ENCODE results near the gene FHL1.

Gene FHL1

DNA sequence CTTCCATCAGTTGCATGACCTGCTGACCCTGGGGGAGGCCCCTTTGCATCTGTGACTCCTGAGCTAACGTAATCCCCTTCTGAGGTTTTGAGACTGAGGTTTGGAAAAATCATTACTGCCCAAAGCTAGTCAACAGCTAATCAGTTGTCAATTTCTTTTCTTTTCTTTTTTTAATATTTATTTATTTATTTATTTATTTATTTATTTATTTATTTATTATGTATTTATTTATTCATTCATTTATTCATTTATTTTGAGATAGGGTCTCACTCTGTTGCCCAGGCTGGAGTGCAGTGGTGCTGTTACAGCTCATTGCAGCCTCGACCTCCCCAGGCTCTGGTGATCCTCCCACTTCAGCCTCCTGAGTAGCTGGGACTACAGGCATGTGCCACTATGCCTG lies 25.1 kb upstream of the FHL1 start:
- no peaks in the 10 kb centered on the region for H3K4me1 ChIP-seq (ENCODE audit: insufficient read depth, poor library complexity, severe bottlenecking)
- DNase-seq (ENCODE audit: low spot score) (no peak), ATAC-seq (ENCODE audit: low read depth) (no peak)
- TF ChIP-seq, protein P1, sequence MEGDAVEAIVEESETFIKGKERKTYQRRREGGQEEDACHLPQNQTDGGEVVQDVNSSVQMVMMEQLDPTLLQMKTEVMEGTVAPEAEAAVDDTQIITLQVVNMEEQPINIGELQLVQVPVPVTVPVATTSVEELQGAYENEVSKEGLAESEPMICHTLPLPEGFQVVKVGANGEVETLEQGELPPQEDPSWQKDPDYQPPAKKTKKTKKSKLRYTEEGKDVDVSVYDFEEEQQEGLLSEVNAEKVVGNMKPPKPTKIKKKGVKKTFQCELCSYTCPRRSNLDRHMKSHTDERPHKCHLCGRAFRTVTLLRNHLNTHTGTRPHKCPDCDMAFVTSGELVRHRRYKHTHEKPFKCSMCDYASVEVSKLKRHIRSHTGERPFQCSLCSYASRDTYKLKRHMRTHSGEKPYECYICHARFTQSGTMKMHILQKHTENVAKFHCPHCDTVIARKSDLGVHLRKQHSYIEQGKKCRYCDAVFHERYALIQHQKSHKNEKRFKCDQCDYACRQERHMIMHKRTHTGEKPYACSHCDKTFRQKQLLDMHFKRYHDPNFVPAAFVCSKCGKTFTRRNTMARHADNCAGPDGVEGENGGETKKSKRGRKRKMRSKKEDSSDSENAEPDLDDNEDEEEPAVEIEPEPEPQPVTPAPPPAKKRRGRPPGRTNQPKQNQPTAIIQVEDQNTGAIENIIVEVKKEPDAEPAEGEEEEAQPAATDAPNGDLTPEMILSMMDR (IDR thresholded peaks at IDR 0.05; ENCODE audit: poor library complexity, severe bottlenecking) = no peak
- H3K27me3 ChIP-seq (ENCODE audit: insufficient read depth, poor library complexity, severe bottlenecking) = no peaks in the 10 kb centered on the region
- no peak overlapping the region for H3K27ac ChIP-seq (ENCODE audit: poor library complexity, severe bottlenecking)
- no peak overlapping the region for H3K4me3 ChIP-seq (ENCODE audit: severe bottlenecking)
- H3K36me3 ChIP-seq (ENCODE audit: low read depth) = no peaks in the 10 kb centered on the region
- no peaks in the 10 kb centered on the region for H3K9me3 ChIP-seq (ENCODE audit: severe bottlenecking)

DNA sequence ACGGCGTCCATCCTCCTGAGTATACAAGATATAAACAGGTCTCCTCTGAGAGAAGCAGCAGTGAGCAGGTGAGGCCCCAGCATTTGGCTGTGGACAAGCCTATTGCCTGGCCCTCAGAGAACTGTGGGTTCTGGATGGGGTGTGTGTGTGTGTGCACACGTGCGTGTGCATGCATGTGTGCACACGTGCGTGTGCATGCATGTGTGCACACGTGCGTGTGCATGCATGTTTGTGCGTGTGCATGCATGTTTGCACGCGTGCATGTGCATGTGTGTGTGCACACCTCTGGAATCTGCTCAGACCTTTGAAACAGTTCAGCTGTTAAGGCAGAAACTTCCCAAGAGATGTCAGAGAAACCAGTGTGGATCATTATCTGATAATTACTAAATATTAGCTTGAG lies 22.2 kb upstream of the FHL1 start:
- Histone ChIP-seq H3K4me3 (ENCODE audit: severe bottlenecking) (no peak overlapping the region), H3K27ac (ENCODE audit: poor library complexity, severe bottlenecking) (no peak overlapping the region), H3K4me1 (ENCODE audit: insufficient read depth, poor library complexity, severe bottlenecking) (no peaks in the 10 kb centered on the region), H3K27me3 (ENCODE audit: insufficient read depth, poor library complexity, severe bottlenecking) (no peaks in the 10 kb centered on the region), H3K36me3 (ENCODE audit: low read depth) (no peaks in the 10 kb centered on the region), H3K9me3 (ENCODE audit: severe bottlenecking) (no peaks in the 10 kb centered on the region)
- DNase-seq (ENCODE audit: low spot score) (no peak), ATAC-seq (ENCODE audit: low read depth) (no peak)
- TF ChIP-seq, protein P1 (IDR thresholded peaks at IDR 0.05; ENCODE audit: poor library complexity, severe bottlenecking) = no peak

DNA sequence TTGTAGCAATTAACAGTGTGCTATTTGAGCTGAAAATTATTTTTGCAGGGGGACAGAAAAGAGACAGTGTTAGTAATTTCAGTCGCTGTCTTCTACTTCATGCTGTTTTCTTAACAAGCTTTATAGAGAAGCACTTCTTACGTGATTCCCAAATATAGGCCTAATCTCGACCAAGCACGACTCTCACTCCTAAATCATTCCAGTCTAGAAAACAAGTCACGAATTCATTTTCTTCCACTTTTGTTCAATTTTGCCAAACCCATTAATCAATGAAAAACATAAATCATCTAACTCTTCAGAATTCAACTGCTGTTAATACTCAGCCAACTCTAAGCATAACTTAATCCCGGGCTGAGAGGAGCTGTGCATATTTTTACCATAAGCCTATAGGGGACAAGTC lies 21.0 kb upstream of the FHL1 start:
- no peak overlapping the region for H3K4me3 ChIP-seq (ENCODE audit: severe bottlenecking)
- DNase-seq (ENCODE audit: low spot score) (no peak), ATAC-seq (ENCODE audit: low read depth) (no peak)
- no peak overlapping the region for H3K27ac ChIP-seq (ENCODE audit: poor library complexity, severe bottlenecking)
- TF ChIP-seq, protein P1 (IDR thresholded peaks at IDR 0.05; ENCODE audit: poor library complexity, severe bottlenecking) = no peak
- H3K9me3 ChIP-seq (ENCODE audit: severe bottlenecking) = no peaks in the 10 kb centered on the region
- H3K27me3 ChIP-seq (ENCODE audit: insufficient read depth, poor library complexity, severe bottlenecking) = no peaks in the 10 kb centered on the region
- H3K36me3 ChIP-seq (ENCODE audit: low read depth) = no peaks in the 10 kb centered on the region
- peaks cover 6% of the 10 kb centered on the region for H3K4me1 ChIP-seq (ENCODE audit: insufficient read depth, poor library complexity, severe bottlenecking)

DNA sequence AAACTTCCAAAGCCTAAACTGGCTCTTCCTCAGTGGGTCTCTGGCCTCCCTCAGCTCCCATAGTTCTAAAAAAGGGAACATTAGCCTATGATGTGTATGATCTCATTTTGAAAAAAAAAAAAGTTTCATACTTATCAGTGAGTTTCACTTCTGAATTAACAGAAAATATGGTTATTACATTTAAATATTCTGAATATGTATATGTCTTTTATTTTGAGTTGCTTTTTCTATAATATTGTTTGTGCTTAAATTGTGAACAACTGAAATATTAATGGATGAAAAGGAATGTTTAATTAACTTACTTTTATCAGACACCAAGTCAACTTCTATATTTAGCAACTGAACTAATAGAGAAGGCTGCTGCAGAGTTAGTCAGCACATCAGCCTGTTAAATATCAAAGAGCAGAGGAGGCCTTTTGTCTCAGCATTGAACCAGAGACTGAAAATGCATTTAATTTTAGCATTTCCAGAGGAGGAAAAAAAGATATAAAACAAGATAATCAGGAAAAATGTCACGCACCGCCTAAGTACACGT lies 20.4 kb upstream of the FHL1 start:
- DNase-seq (ENCODE audit: low spot score) = no peak
- Histone ChIP-seq H3K36me3 (ENCODE audit: low read depth) (no peaks in the 10 kb centered on the region), H3K27me3 (ENCODE audit: insufficient read depth, poor library complexity, severe bottlenecking) (no peaks in the 10 kb centered on the region), H3K9me3 (ENCODE audit: severe bottlenecking) (no peaks in the 10 kb centered on the region), H3K27ac (ENCODE audit: poor library complexity, severe bottlenecking) (no peak overlapping the region), H3K4me1 (ENCODE audit: insufficient read depth, poor library complexity, severe bottlenecking) (peaks cover 10% of the 10 kb centered on the region), H3K4me3 (ENCODE audit: severe bottlenecking) (no peak overlapping the region)
- ATAC-seq (ENCODE audit: low read depth) = no peak
- TF ChIP-seq, protein P1 (IDR thresholded peaks at IDR 0.05; ENCODE audit: poor library complexity, severe bottlenecking) = no peak

DNA sequence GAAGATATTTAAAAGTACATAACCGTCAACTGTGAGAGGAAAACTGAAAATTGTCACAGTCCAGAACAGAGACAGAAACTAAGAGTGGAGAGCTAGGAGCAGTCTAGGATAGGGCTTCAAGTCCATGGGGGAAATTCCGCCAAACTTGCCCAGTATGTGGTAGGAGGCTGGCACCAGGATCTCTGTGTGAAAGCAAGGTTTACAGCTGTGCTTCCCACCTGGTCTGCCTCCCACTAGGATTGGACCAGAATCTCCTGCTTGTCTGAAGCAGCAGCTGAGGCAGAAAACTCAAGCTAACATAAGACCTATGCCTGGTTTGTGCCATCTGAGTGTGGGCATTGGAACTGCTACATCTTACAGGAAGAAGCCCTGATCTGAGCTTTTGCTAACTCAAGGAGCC lies 18.6 kb upstream of the FHL1 start:
- Histone ChIP-seq H3K27me3 (ENCODE audit: insufficient read depth, poor library complexity, severe bottlenecking) (no peaks in the 10 kb centered on the region), H3K4me3 (ENCODE audit: severe bottlenecking) (no peak overlapping the region), H3K27ac (ENCODE audit: poor library complexity, severe bottlenecking) (no peak overlapping the region), H3K4me1 (ENCODE audit: insufficient read depth, poor library complexity, severe bottlenecking) (peaks cover 10% of the 10 kb centered on the region), H3K36me3 (ENCODE audit: low read depth) (no peaks in the 10 kb centered on the region), H3K9me3 (ENCODE audit: severe bottlenecking) (no peaks in the 10 kb centered on the region)
- TF ChIP-seq, protein P1 (IDR thresholded peaks at IDR 0.05; ENCODE audit: poor library complexity, severe bottlenecking) = no peak
- ATAC-seq (ENCODE audit: low read depth) = no peak
- no peak for DNase-seq (ENCODE audit: low spot score)

Data from RWPE2 (cell line).